ENCODE measurements around the gene ARAP3.

DNA sequence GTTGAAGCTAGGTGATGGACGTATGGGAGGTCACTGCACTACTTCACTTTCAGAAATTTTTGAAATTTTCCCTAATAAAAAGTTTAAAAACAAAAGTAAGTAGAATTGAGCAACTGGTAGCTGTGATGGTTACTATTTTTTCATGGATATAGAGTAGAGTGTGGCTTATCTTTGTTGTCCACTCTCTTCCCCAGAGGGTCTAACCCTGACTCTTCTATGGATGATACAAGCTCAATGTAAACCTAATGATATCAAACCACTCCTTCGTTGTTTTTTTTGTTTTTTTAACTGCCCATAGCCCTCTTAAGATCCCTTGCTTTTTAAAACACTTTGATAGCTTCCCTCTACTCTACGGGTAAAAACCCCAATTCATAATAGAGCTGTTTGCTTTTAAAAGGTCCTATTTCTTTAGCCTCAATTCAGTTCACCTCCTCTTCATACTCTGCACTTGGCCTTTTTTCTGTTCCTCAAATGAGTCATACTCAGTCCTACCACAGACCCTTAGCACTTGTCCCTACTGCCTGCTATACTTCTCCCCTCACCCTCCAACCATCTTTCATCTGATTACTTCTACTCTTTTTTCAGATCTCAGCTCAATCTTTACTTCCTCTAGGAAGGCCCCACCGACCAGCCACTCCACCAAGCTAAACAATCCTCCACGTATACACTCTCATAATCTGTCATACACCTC, 48.0 kb downstream of the ARAP3 start:
- TF ChIP-seq FOXA1 (IDR thresholded peaks at IDR 0.05) (no peak), BHLHE40 (IDR thresholded peaks at IDR 0.05; ENCODE audit: borderline replicate concordance) (no peak), NFRKB (IDR thresholded peaks at IDR 0.05) (no peak), ZNF384 (IDR thresholded peaks at IDR 0.05) (no peak), SP1 (IDR thresholded peaks at IDR 0.05) (no peak), L3MBTL2 (conservative IDR thresholded peaks at IDR 0.05) (no peak), SUZ12 (IDR thresholded peaks at IDR 0.05) (no peak), ELF4 (IDR thresholded peaks at IDR 0.05) (no peak), CTBP1 (IDR thresholded peaks at IDR 0.05; ENCODE audit: borderline replicate concordance) (no peak), FOXK2 (IDR thresholded peaks at IDR 0.05) (no peak), HDGF (IDR thresholded peaks at IDR 0.05; ENCODE audit: borderline replicate concordance) (no peak), FOXM1 (IDR thresholded peaks at IDR 0.05; ENCODE audit: borderline replicate concordance) (no peak), ARNT (IDR thresholded peaks at IDR 0.05) (no peak)

All from HEK293T (cell line).